Right lobe of liver (tissue), 4 donors: ENCODE results near the gene HIKESHI.

Experiments used
- POLR2A ChIP-seq: fragments of 450-650 bp; IDR thresholded peaks from one replicate; pipeline ENCODE4 v1.6.1; 2017; ENCODE audit warnings: antibody characterized with exemption, mild to moderate bottlenecking
- TF ChIP-seq, protein P1 (sequence below), 4 donors: fragments of 200-600 bp in 3 of 4; fragments of 450-650 bp in 1 of 4; IDR thresholded peaks; one replicate each; pipeline versions ENCODE4 v1.5.1 to v1.8.0; 2016 to 2022; ENCODE audit warnings: antibody characterized with exemption in 4 of 4, mild to moderate bottlenecking in 2 of 4
- donor health status: DM: no; HTN: no; CAD: no.
- donor health status: DM: no; HTN: no; CAD: no.
- donor health status: DM: no; HTN: yes; CAD: no.

GRCh38 chr11:86386283-86386682 lies 84.2 kb downstream of the HIKESHI start:
- TF ChIP-seq, protein P1, sequence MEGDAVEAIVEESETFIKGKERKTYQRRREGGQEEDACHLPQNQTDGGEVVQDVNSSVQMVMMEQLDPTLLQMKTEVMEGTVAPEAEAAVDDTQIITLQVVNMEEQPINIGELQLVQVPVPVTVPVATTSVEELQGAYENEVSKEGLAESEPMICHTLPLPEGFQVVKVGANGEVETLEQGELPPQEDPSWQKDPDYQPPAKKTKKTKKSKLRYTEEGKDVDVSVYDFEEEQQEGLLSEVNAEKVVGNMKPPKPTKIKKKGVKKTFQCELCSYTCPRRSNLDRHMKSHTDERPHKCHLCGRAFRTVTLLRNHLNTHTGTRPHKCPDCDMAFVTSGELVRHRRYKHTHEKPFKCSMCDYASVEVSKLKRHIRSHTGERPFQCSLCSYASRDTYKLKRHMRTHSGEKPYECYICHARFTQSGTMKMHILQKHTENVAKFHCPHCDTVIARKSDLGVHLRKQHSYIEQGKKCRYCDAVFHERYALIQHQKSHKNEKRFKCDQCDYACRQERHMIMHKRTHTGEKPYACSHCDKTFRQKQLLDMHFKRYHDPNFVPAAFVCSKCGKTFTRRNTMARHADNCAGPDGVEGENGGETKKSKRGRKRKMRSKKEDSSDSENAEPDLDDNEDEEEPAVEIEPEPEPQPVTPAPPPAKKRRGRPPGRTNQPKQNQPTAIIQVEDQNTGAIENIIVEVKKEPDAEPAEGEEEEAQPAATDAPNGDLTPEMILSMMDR (IDR thresholded peaks at IDR 0.05): no peak
- TF ChIP-seq POLR2A: no peak
